ENCODE measurements around the gene TBCD.

The TBCD gene

GRCh38 chr17:82808921-82809905, 57.3 kb downstream of the TBCD start:
- H3K27ac ChIP-seq: no peak overlapping the region
- TF ChIP-seq CTCF (conservative IDR thresholded peaks at IDR 0.05): no peak

GRCh38 chr17:82810644-82811430, 59.0 kb downstream of the TBCD start:
- TF ChIP-seq CTCF (conservative IDR thresholded peaks at IDR 0.05): no peak
- H3K27ac ChIP-seq: no peak overlapping the region

GRCh38 chr17:82812058-82812457, 60.2 kb downstream of the TBCD start:
- no peak overlapping the region for H3K27ac ChIP-seq

GRCh38 chr17:82812601-82813000, 60.7 kb downstream of the TBCD start:
- H3K27ac ChIP-seq: no peak overlapping the region
- no peak for TF ChIP-seq CTCF (conservative IDR thresholded peaks at IDR 0.05)

More at GRCh38 chr17:82812058-82812457, 60.2 kb downstream of the TBCD start:
- no peak for TF ChIP-seq CTCF (conservative IDR thresholded peaks at IDR 0.05)

GRCh38 chr17:82813299-82814051, 61.6 kb downstream of the TBCD start:
- no peak overlapping the region for H3K27ac ChIP-seq
- no peak for TF ChIP-seq CTCF (conservative IDR thresholded peaks at IDR 0.05)

GRCh38 chr17:82814834-82815233, 63.0 kb downstream of the TBCD start:
- H3K27ac ChIP-seq: no peak overlapping the region
- TF ChIP-seq CTCF (conservative IDR thresholded peaks at IDR 0.05): no peak

All from VCaP (cell line).